Transverse colon (tissue), 4 donors: ENCODE measurements around the gene PCDH8. TPM values are rescaled to one million over a fixed set of nuclear protein-coding genes. Genes with fewer than 3 reads are reported as not detected.

Source experiments
- DNase-seq: peaks from one replicate; pipeline ENCODE4 v3.0.0-alpha.2; 2019
- H3K27ac ChIP-seq, 4 donors: fragments of 200-600 bp; sonication (generic); 2 replicates each; pipeline ENCODE4 v1.5.1; 2016 to 2018; ENCODE audit warnings: inconsistent platforms in 4 of 4
- H3K27me3 ChIP-seq: fragments of 200-600 bp; sonication (generic); 2 replicates; pipeline ENCODE4 v1.5.1; 2017; ENCODE audit warnings: inconsistent platforms
- H3K36me3 ChIP-seq, 4 donors: fragments of 200-600 bp; sonication (generic); 2 replicates each; pipeline ENCODE4 v1.5.1; 2017 to 2019; ENCODE audit warnings: inconsistent platforms in 4 of 4
- H3K4me1 ChIP-seq, 4 donors: fragments of 200-600 bp; sonication (generic); 2 replicates each; pipeline ENCODE4 v1.5.1; 2017 to 2020; ENCODE audit warnings: inconsistent platforms in 4 of 4
- H3K4me3 ChIP-seq, 4 donors: fragments of 200-600 bp; sonication (generic); 1 replicate in 1 of 4; 2 replicates in 3 of 4; pipeline versions ENCODE4 v1.5.1 to v1.6.1; 2017 to 2019; ENCODE audit warnings: inconsistent platforms in 4 of 4
- H3K9me3 ChIP-seq, 2 donors: fragments of 200-600 bp; sonication (generic); 2 replicates each; pipeline ENCODE4 v1.5.1; 2017 to 2019; ENCODE audit warnings: inconsistent platforms in 2 of 2
- CTCF ChIP-seq, 5 experiments: fragments of 200-600 bp in 3 of 5; fragments of 450-650 bp in 2 of 5; sonication (generic) in 3 of 5; IDR thresholded peaks; 1 replicate in 2 of 5; 2 replicates in 3 of 5; pipeline ENCODE4 v1.5.1; 2016 to 2017; ENCODE audit warnings: antibody characterized with exemption in 5 of 5, inconsistent platforms in 3 of 5, mild to moderate bottlenecking in 2 of 5, moderate library complexity in 1 of 5
- EP300 ChIP-seq: sonication (generic); formaldehyde crosslinking; IDR thresholded peaks from one replicate; pipeline ENCODE4 v1.6.1; 2017; ENCODE audit warnings: antibody characterized with exemption, low read depth
- POLR2A ChIP-seq: fragments of 450-650 bp; IDR thresholded peaks from one replicate; pipeline ENCODE4 v1.6.1; 2016; ENCODE audit warnings: antibody characterized with exemption, mild to moderate bottlenecking, moderate library complexity
- POLR2AphosphoS5 ChIP-seq, 3 donors: sonication (generic); formaldehyde crosslinking; IDR thresholded peaks; one replicate each; pipeline ENCODE4 v1.6.1; 2016; ENCODE audit warnings: antibody characterized with exemption in 3 of 3
- WGBS, 2 donors: methylation state at CpG; one replicate each; pipeline ENCODE4 v1.1.5; 2018; ENCODE audit warnings: low coverage in 1 of 2; 5-methylcytosine and 5-hydroxymethylcytosine counted together
- in situ Hi-C, 4 donors: fragments of 200-750 bp; cut with MboI; loops; one replicate each; pipeline versions ENCODE4 v1.15.0 to v1.15.1; 2017; ENCODE audit warnings: low sequenced_read_pairs in 3 of 4, low pct_ligation_motif_present in 1 of 4, low pct_unique_long_range_greater_than_20kb in 1 of 4
- intact Hi-C: fragments of 100-400 bp; cut with DNase I; formaldehyde crosslinking; loops from one replicate; pipeline ENCODE4 v1.15.1; 2023; ENCODE audit warnings: low total_unique reads
- total RNA-seq, 4 donors: library from RNA; depleted of rRNA; stranded (reverse); fragments of >200 nt; gene quantifications; one replicate each; pipeline ENCODE4 v1.1.0, GENCODE V29; 2016

PCDH8 gene
- total RNA-seq, 4 donors from 2014 or later = 1.9 to 4.9 TPM; not detected in 2

DNA sequence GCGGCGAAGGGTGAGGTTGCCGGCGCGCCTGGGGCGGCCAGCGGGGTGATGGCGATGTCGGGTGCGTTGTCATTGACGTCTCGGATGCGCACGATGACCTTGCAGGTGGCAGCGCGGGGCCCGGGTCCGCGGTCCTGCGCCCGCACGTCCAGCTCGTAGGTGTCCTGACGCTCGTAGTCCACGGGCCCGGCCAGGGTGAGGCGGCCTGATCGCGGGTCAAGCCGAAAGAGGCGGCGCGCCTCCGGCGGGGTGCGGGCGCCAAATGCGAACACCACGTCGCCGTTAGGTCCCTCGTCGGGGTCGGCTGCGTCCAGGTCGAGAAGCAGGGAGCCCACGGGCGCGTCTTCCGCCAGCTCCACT, 1.1 kb downstream of the PCDH8 start:
- H3K27ac ChIP-seq = no peak overlapping the region
- H3K4me1 ChIP-seq = peaks cover 0 to 29% (median 20%) of the 10 kb centered on the region in 4 donors
- no peak for DNase-seq
- TF ChIP-seq CTCF (IDR thresholded peaks at IDR 0.05) (no peak), EP300 (no peak), POLR2A (no peak), POLR2AphosphoS5 (IDR thresholded peaks at IDR 0.05) (no peak)
- H3K27me3 ChIP-seq = peaks cover 80% of the 10 kb centered on the region
- intact Hi-C loops (no loop called here), in situ Hi-C loops (no loop called here)
- H3K9me3 ChIP-seq = no peaks in the 10 kb centered on the region
- 25% methylated on average over 48 of the region's 51 CpGs; no CpG with 5 or more reads in 1 of the 2 donors for WGBS, 2 donors
- no peaks in the 10 kb centered on the region for H3K36me3 ChIP-seq
- no peak overlapping the region for H3K4me3 ChIP-seq

GRCh38 chr13:52846567-52847321, 1.7 kb downstream of the PCDH8 start:
- Histone ChIP-seq H3K36me3 (no peaks in the 10 kb centered on the region), H3K27ac (no peak overlapping the region), H3K9me3 (no peaks in the 10 kb centered on the region), H3K27me3 (peaks cover 78% of the 10 kb centered on the region), H3K4me3 (peak overlapping the region in 1 of 4 donors; percentile 40), H3K4me1 (peaks cover 0 to 24% (median 17%) of the 10 kb centered on the region in 4 donors)
- in situ Hi-C loops = no loop called here
- intact Hi-C loops = no loop called here
- WGBS, 2 donors = 27% methylated on average over 46 of the region's 100 CpGs; no CpG with 5 or more reads in 1 of the 2 donors
- DNase-seq = peak; percentile 54
- TF ChIP-seq EP300 (no peak), CTCF (IDR thresholded peaks at IDR 0.05) (peak in 3 of 5 experiments; percentile 24 to 41 (median 34))

DNA sequence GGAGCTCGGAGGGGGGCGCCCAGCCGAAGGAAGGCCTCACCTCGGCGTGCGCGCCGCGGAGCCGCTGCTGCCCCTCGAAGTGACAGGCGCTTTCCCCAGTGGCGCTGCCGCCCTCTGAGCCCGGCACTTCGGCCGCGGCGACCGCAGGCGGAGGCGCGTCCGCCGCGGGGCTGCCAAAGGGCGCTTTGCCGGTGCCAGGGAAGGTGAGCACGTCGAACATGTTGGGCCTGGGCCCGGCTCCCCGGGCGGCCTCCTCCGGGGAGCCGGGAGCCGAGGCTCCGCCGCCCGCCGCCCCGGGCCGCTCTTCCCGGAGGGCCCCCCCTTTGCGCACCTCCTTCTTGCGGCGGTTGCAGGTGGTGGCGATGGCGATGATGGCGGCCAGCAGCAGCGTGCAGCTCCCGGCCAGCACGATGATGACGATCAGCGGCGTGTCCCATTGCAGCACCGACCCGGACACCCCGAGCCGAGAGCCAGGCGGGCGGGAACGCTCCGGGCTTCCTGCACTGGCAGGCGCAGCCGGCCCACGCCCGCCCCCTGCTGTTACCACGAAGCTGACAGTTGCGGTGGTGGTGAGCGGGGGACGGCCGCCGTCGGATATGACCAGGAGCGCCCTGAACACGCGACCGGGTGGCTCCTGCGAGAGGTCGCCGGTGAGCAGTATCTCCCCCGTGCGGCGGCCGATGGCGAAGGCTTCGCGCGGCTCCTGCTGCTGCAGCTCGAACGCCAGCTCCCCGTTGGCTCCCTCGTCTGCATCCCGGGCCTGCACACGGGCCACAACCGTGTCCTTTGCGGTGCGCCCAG, 2.5 kb downstream of the PCDH8 start:
- peak overlapping the region in 2 of 4 donors; percentile 7 to 40 for H3K4me3 ChIP-seq

More for the DNA sequence above, 2.5 kb downstream of the PCDH8 start:
- in situ Hi-C loops = no loop called here
- 0 to 25% methylated on average over 8 to 45 of the region's 98 CpGs for WGBS, 2 donors
- Histone ChIP-seq H3K27me3 (peaks cover 78% of the 10 kb centered on the region), H3K4me1 (peaks cover 0 to 19% (median 14%) of the 10 kb centered on the region in 4 donors), H3K9me3 (no peaks in the 10 kb centered on the region), H3K36me3 (no peaks in the 10 kb centered on the region), H3K27ac (no peak overlapping the region)
- TF ChIP-seq POLR2A (no peak), CTCF (IDR thresholded peaks at IDR 0.05) (peak in 4 of 5 experiments; percentile 16 to 50 (median 30)), POLR2AphosphoS5 (IDR thresholded peaks at IDR 0.05) (no peak)
- peak; percentile 55 for DNase-seq
- intact Hi-C loops = no loop called here
